Neural cell (in vitro differentiated cells): ENCODE measurements around the gene SMIM17. TPM values are rescaled to one million over a fixed set of nuclear protein-coding genes. Genes with fewer than 3 reads are reported as not detected.
"Not testable (repeated sequence)": the region's sequence is repeated elsewhere in the genome, so short reads cannot be mapped to it uniquely, and the experiment has no call there.

Experiments used
- H2AFZ ChIP-seq: fragments of 200-600, 300-800 bp; sonication (generic), shearing (Covaris generic); 2 replicates; pipeline ENCODE4 v1.6.0; 2014; ENCODE audit warnings: low read depth, mild to moderate bottlenecking, antibody characterized with exemption, low read length, moderate library complexity
- H3F3A ChIP-seq: fragments of 200-600 bp; shearing (Covaris generic); 2 replicates; pipeline ENCODE4 v1.6.1; 2016; ENCODE audit warnings: mild to moderate bottlenecking, moderate library complexity, mixed read lengths, antibody characterized with exemption, low read length; ENCODE audit not compliant: insufficient read depth, poor library complexity, severe bottlenecking
- H3K27ac ChIP-seq: fragments of 200-600, 300-800 bp; sonication (generic), shearing (Covaris generic); 2 replicates; pipeline ENCODE4 v1.5.1; 2014; ENCODE audit warnings: mild to moderate bottlenecking, low read length, moderate library complexity
- H3K27me3 ChIP-seq: fragments of 300-800, 200-600 bp; sonication (generic), shearing (Covaris generic); 2 replicates; pipeline ENCODE4 v1.6.0; 2014; ENCODE audit warnings: mild to moderate bottlenecking, low read depth, low read length, moderate library complexity; ENCODE audit not compliant: insufficient read depth
- H3K36me3 ChIP-seq: fragments of 300-800, 200-600 bp; sonication (generic), shearing (Covaris generic); 2 replicates; pipeline ENCODE4 v1.5.1; 2014; ENCODE audit warnings: mild to moderate bottlenecking, antibody characterized with exemption, low read length, moderate library complexity; ENCODE audit not compliant: insufficient read depth
- H3K4me2 ChIP-seq: fragments of 300-800, 200-600 bp; sonication (generic), shearing (Covaris generic); 2 replicates; pipeline ENCODE4 v1.6.0; 2014; ENCODE audit warnings: mild to moderate bottlenecking, low read length
- H3K4me3 ChIP-seq: fragments of 300-800, 200-600 bp; sonication (generic), shearing (Covaris generic); 2 replicates; pipeline ENCODE4 v1.5.1; 2014; ENCODE audit warnings: mild to moderate bottlenecking, low read length, moderate library complexity
- H3K79me2 ChIP-seq: fragments of 200-600 bp; shearing (Covaris generic); replicated peaks from 2 replicates; pipeline ENCODE4 v1.6.0; 2014; ENCODE audit warnings: mild to moderate bottlenecking, low read length, moderate library complexity; ENCODE audit not compliant: insufficient read depth
- H3K9ac ChIP-seq: fragments of 300-800, 200-600 bp; sonication (generic), shearing (Covaris generic); 2 replicates; pipeline ENCODE4 v1.6.1; 2016; ENCODE audit warnings: mild to moderate bottlenecking, low read length, mixed read lengths
- H3K9me2 ChIP-seq: fragments of 200-600 bp; shearing (Covaris generic); 2 replicates; pipeline ENCODE4 v1.6.1; 2016; ENCODE audit warnings: mild to moderate bottlenecking, low read length, mixed read lengths; ENCODE audit not compliant: insufficient read depth
- H3K9me3 ChIP-seq: fragments of 200-600, 300-800 bp; sonication (generic), shearing (Covaris generic); 2 replicates; pipeline ENCODE4 v1.6.1; 2016; ENCODE audit warnings: mild to moderate bottlenecking, mixed run types, low read length, moderate library complexity, mixed read lengths
- H4K20me1 ChIP-seq: fragments of 200-600 bp; shearing (Covaris generic); 2 replicates; pipeline ENCODE4 v1.6.1; 2016; ENCODE audit warnings: mild to moderate bottlenecking, mixed run types; ENCODE audit not compliant: insufficient read depth
- CTCF ChIP-seq: fragments of 450-650 bp; IDR thresholded peaks from 2 replicates; pipeline ENCODE4 v1.5.1; 2014; ENCODE audit warnings: antibody characterized with exemption, mild to moderate bottlenecking, moderate library complexity; ENCODE audit not compliant: poor library complexity, severe bottlenecking
- EP300 ChIP-seq: fragments of 450-650 bp; conservative IDR thresholded peaks from 2 replicates; pipeline ENCODE4 v1.6.1; 2014; ENCODE audit warnings: antibody characterized with exemption, mild to moderate bottlenecking, moderate library complexity; ENCODE audit not compliant: poor library complexity, severe bottlenecking
- EZH2 ChIP-seq: fragments of 200-600, 300-800 bp; shearing (Covaris generic), sonication (generic); IDR thresholded peaks from 2 replicates; pipeline ENCODE4 v1.6.1; 2014; ENCODE audit warnings: antibody characterized with exemption, low read length, borderline replicate concordance, mild to moderate bottlenecking; ENCODE audit not compliant: insufficient read depth, poor library complexity, severe bottlenecking
- MXI1 ChIP-seq: fragments of 450-650 bp; conservative IDR thresholded peaks from 2 replicates; pipeline ENCODE4 v1.6.1; 2014; ENCODE audit warnings: antibody characterized with exemption, mild to moderate bottlenecking; ENCODE audit not compliant: poor library complexity, severe bottlenecking
- POLR2AphosphoS5 ChIP-seq: IDR thresholded peaks from 2 replicates; pipeline ENCODE4 v1.6.1; 2012
- RAD21 ChIP-seq: fragments of 450-650 bp; conservative IDR thresholded peaks from 2 replicates; pipeline ENCODE4 v1.6.1; 2014; ENCODE audit warnings: antibody characterized with exemption, mild to moderate bottlenecking, moderate library complexity
- REST ChIP-seq: IDR thresholded peaks from 2 replicates; pipeline ENCODE4 v1.6.1; 2012; ENCODE audit warnings: borderline replicate concordance
- SMC3 ChIP-seq: fragments of 450-650 bp; conservative IDR thresholded peaks from 2 replicates; pipeline ENCODE4 v1.6.1; 2014; ENCODE audit warnings: antibody characterized with exemption, mild to moderate bottlenecking, moderate library complexity; ENCODE audit not compliant: poor library complexity
- TAF1 ChIP-seq: IDR thresholded peaks from 2 replicates; pipeline ENCODE4 v1.6.1; 2012; ENCODE audit warnings: low read depth
- polyA plus RNA-seq: library from polyadenylated mRNA; depleted of rRNA; stranded (reverse); fragments of >200 nt; gene quantifications from 2 replicates; pipeline ENCODE4 v1.2.3, GENCODE V29; 2014

Gene SMIM17
- polyA plus RNA-seq, 1 donor from 2014 or later: 14.2 TPM

- H4K20me1 ChIP-seq: no peaks in the 10 kb centered on the region
- TF ChIP-seq POLR2AphosphoS5 (no peak), RAD21 (no peak), EP300 (no peak), SMC3 (no peak), MXI1 (no peak), REST (no peak), TAF1 (no peak), CTCF (no peak), EZH2 (no peak)
- peaks cover 8% of the 10 kb centered on the region for H3K9me3 ChIP-seq
- H3K9ac ChIP-seq: no peak within 1 kb of the TSS
- no peak within 1 kb of the TSS for H2AFZ ChIP-seq
- H3K27ac ChIP-seq: no peak within 1 kb of the TSS
- H3K27me3 ChIP-seq: no peaks in the 10 kb centered on the region
- H3K9me2 ChIP-seq: no peaks in the 10 kb centered on the region
- no peaks in the 10 kb centered on the region for H3F3A ChIP-seq
- no peak within 1 kb of the TSS for H3K4me2 ChIP-seq
- H3K79me2 ChIP-seq: no peaks in the 10 kb centered on the region
- no peaks in the 10 kb centered on the region for H3K36me3 ChIP-seq
- no peak within 1 kb of the TSS for H3K4me3 ChIP-seq
Measured at GRCh38 chr19:56671613-56671994, 28.6 kb downstream of the SMIM17 start, which contains the start of gene ZNF835. ZNF835 (minus strand) TSS chr19:56671757; CDS start chr19:56665198, 6,559 bp downstream.

GRCh38 chr19:56672610-56673009 is 29.7 kb downstream of the SMIM17 start:
- H3K9me3 ChIP-seq: peaks cover 10% of the 10 kb centered on the region
- not testable (repeated sequence) for H2AFZ ChIP-seq, H3K9me2 ChIP-seq, H3K4me3 ChIP-seq, H3K27ac ChIP-seq, H3K27me3 ChIP-seq, H3K4me2 ChIP-seq, H3F3A ChIP-seq, H3K79me2 ChIP-seq, H4K20me1 ChIP-seq, H3K9ac ChIP-seq, H3K36me3 ChIP-seq

GRCh38 chr19:56678205-56678604 is 35.2 kb downstream of the SMIM17 start:
- peaks cover 3% of the 10 kb centered on the region for H3K9me3 ChIP-seq

More at GRCh38 chr19:56678205-56678604, 35.2 kb downstream of the SMIM17 start:
- Histone ChIP-seq H3K36me3 (no peaks in the 10 kb centered on the region), H3K79me2 (no peaks in the 10 kb centered on the region), H3K9me2 (no peaks in the 10 kb centered on the region), H3F3A (no peaks in the 10 kb centered on the region), H3K4me2 (no peak overlapping the region), H3K4me3 (no peak overlapping the region), H4K20me1 (no peaks in the 10 kb centered on the region), H3K27me3 (no peaks in the 10 kb centered on the region), H3K9ac (no peak overlapping the region), H2AFZ (no peak overlapping the region), H3K27ac (no peak overlapping the region)
- TF ChIP-seq EZH2 (no peak), SMC3 (no peak), CTCF (no peak), REST (no peak), RAD21 (no peak), EP300 (no peak), POLR2AphosphoS5 (no peak), TAF1 (no peak), MXI1 (no peak)
